HG02981 (cell line): ENCODE measurements around the gene ASCL5.
A peak's percentile ranks its signal among the peaks of the same experiment; 100 is the strongest.

Source experiments
- ATAC-seq: cut with Tn5 transposase; IDR thresholded peaks from one replicate; pipeline ENCODE4 v1.9.1; 2021; ENCODE audit warnings: mild to moderate bottlenecking, moderate library complexity; ENCODE audit not compliant: unreplicated experiment

Gene ASCL5

GRCh38 chr1:201137024-201137392, 10.0 kb upstream of the ASCL5 start:
- ATAC-seq, result no peak

- ATAC-seq, result no peak
Observed at GRCh38 chr1:201136355-201137023, 9.5 kb upstream of the ASCL5 start.

GRCh38 chr1:201134405-201134804, 7.4 kb upstream of the ASCL5 start:
- no peak for ATAC-seq

GRCh38 chr1:201131398-201131797, 4.4 kb upstream of the ASCL5 start:
- no peak for ATAC-seq

GRCh38 chr1:201128962-201129361, 2.0 kb upstream of the ASCL5 start:
- no peak for ATAC-seq

- no peak for ATAC-seq
Observed at GRCh38 chr1:201128476-201128875, 1.5 kb upstream of the ASCL5 start.

GRCh38 chr1:201127755-201128455, 921 bp upstream of the ASCL5 start:
- no peak for ATAC-seq

- ATAC-seq, result no peak
Observed at GRCh38 chr1:201126463-201126831, 537 bp downstream of the ASCL5 start.

GRCh38 chr1:201125800-201126199, 1.2 kb downstream of the ASCL5 start:
- no peak for ATAC-seq

- ATAC-seq, result no peak
Observed at GRCh38 chr1:201125019-201125418, 2.0 kb downstream of the ASCL5 start.

GRCh38 chr1:201123866-201124265, 3.1 kb downstream of the ASCL5 start:
- no peak for ATAC-seq

GRCh38 chr1:201122321-201122957, 4.5 kb downstream of the ASCL5 start:
- no peak for ATAC-seq

GRCh38 chr1:201119206-201120197, 7.5 kb downstream of the ASCL5 start:
- ATAC-seq, result no peak

- no peak for ATAC-seq
Observed at GRCh38 chr1:201116091-201116490, 10.9 kb downstream of the ASCL5 start.

GRCh38 chr1:201115390-201115937, 11.5 kb downstream of the ASCL5 start:
- ATAC-seq, result no peak

- ATAC-seq, result peak; percentile 83
Observed at GRCh38 chr1:201114245-201115131, 12.5 kb downstream of the ASCL5 start.

- ATAC-seq, result no peak
Observed at GRCh38 chr1:201113451-201114244, 13.3 kb downstream of the ASCL5 start.

GRCh38 chr1:201112926-201113325, 14.1 kb downstream of the ASCL5 start:
- ATAC-seq, result no peak

GRCh38 chr1:201112173-201112731, 14.7 kb downstream of the ASCL5 start, which contains the start of gene CACNA1S:
TSS of gene CACNA1S (minus strand) at chr1:201112426. CDS start at chr1:201112339, 87 bp downstream.
- ATAC-seq, result no peak
